ENCODE data around the gene PPP1R1B.

PPP1R1B gene

GRCh38 chr17:39659279-39660010, 32.7 kb downstream of the PPP1R1B start:
- H3K9me2 ChIP-seq (replicated peaks; ENCODE audit: low read depth, low read length): no peaks in the 10 kb centered on the region
- H3K36me3 ChIP-seq (ENCODE audit: insufficient read depth, low read length): peaks cover 52% of the 10 kb centered on the region; the same call in 1 of the 2 replicates
- H3K4me2 ChIP-seq (ENCODE audit: low read depth, low read length, poor library complexity, severe bottlenecking): no peak overlapping the region
- H3K9ac ChIP-seq (ENCODE audit: low read depth, low read length, poor library complexity, severe bottlenecking): no peak overlapping the region
- no peaks in the 10 kb centered on the region for H3K4me1 ChIP-seq (ENCODE audit: insufficient read depth, low read length, poor library complexity, severe bottlenecking)
- H3K4me3 ChIP-seq (ENCODE audit: low read length, poor library complexity, severe bottlenecking): no peak overlapping the region
- no peak overlapping the region for H2AFZ ChIP-seq (ENCODE audit: low read length)
- H3K79me2 ChIP-seq (ENCODE audit: insufficient read depth, low read length): no peaks in the 10 kb centered on the region
- H3K27me3 ChIP-seq (ENCODE audit: insufficient read depth, low read length, poor library complexity, severe bottlenecking): no peaks in the 10 kb centered on the region
- no peaks in the 10 kb centered on the region for H4K20me1 ChIP-seq (ENCODE audit: insufficient read depth, low read length, poor library complexity, severe bottlenecking)
- H3K9me3 ChIP-seq (ENCODE audit: insufficient read depth, low read depth, low read length): no peaks in the 10 kb centered on the region
- no peaks in the 10 kb centered on the region for H3F3A ChIP-seq (ENCODE audit: low read depth)
- TF ChIP-seq CTCF (conservative IDR thresholded peaks at IDR 0.05; ENCODE audit: low read length) (no peak), EZH2phosphoT487 (IDR thresholded peaks at IDR 0.05; ENCODE audit: borderline replicate concordance) (no peak)

GRCh38 chr17:39660011-39660360, 33.2 kb downstream of the PPP1R1B start:
- Histone ChIP-seq H3K27me3 (ENCODE audit: insufficient read depth, low read length, poor library complexity, severe bottlenecking) (no peaks in the 10 kb centered on the region), H2AFZ (ENCODE audit: low read length) (no peak overlapping the region), H3K4me2 (ENCODE audit: low read depth, low read length, poor library complexity, severe bottlenecking) (no peak overlapping the region), H3K4me1 (ENCODE audit: insufficient read depth, low read length, poor library complexity, severe bottlenecking) (no peaks in the 10 kb centered on the region), H3F3A (ENCODE audit: low read depth) (no peaks in the 10 kb centered on the region), H3K4me3 (ENCODE audit: low read length, poor library complexity, severe bottlenecking) (no peak overlapping the region), H3K79me2 (ENCODE audit: insufficient read depth, low read length) (no peaks in the 10 kb centered on the region), H4K20me1 (ENCODE audit: insufficient read depth, low read length, poor library complexity, severe bottlenecking) (no peaks in the 10 kb centered on the region), H3K9me3 (ENCODE audit: insufficient read depth, low read depth, low read length) (no peaks in the 10 kb centered on the region), H3K36me3 (ENCODE audit: insufficient read depth, low read length) (peaks cover 52% of the 10 kb centered on the region; the same call in 1 of the 2 replicates), H3K9me2 (replicated peaks; ENCODE audit: low read depth, low read length) (no peaks in the 10 kb centered on the region), H3K9ac (ENCODE audit: low read depth, low read length, poor library complexity, severe bottlenecking) (no peak overlapping the region)
- TF ChIP-seq EZH2phosphoT487 (IDR thresholded peaks at IDR 0.05; ENCODE audit: borderline replicate concordance): no peak
- TF ChIP-seq CTCF (conservative IDR thresholded peaks at IDR 0.05; ENCODE audit: low read length): no peak

GRCh38 chr17:39660397-39661385, 33.9 kb downstream of the PPP1R1B start:
- H3F3A ChIP-seq (ENCODE audit: low read depth): no peaks in the 10 kb centered on the region
- H3K79me2 ChIP-seq (ENCODE audit: insufficient read depth, low read length): no peaks in the 10 kb centered on the region
- H3K9me3 ChIP-seq (ENCODE audit: insufficient read depth, low read depth, low read length): no peaks in the 10 kb centered on the region
- H4K20me1 ChIP-seq (ENCODE audit: insufficient read depth, low read length, poor library complexity, severe bottlenecking): no peaks in the 10 kb centered on the region
- H3K4me3 ChIP-seq (ENCODE audit: low read length, poor library complexity, severe bottlenecking): no peak overlapping the region
- H3K9me2 ChIP-seq (replicated peaks; ENCODE audit: low read depth, low read length): no peaks in the 10 kb centered on the region
- no peak overlapping the region for H3K4me2 ChIP-seq (ENCODE audit: low read depth, low read length, poor library complexity, severe bottlenecking)
- peaks cover 52% of the 10 kb centered on the region; the same call in 1 of the 2 replicates for H3K36me3 ChIP-seq (ENCODE audit: insufficient read depth, low read length)
- no peak overlapping the region for H3K9ac ChIP-seq (ENCODE audit: low read depth, low read length, poor library complexity, severe bottlenecking)
- H2AFZ ChIP-seq (ENCODE audit: low read length): no peak overlapping the region
- TF ChIP-seq CTCF (conservative IDR thresholded peaks at IDR 0.05; ENCODE audit: low read length) (no peak), EZH2phosphoT487 (IDR thresholded peaks at IDR 0.05; ENCODE audit: borderline replicate concordance) (no peak)
- no peaks in the 10 kb centered on the region for H3K4me1 ChIP-seq (ENCODE audit: insufficient read depth, low read length, poor library complexity, severe bottlenecking)
- H3K27me3 ChIP-seq (ENCODE audit: insufficient read depth, low read length, poor library complexity, severe bottlenecking): no peaks in the 10 kb centered on the region

Data from Loucy (cell line).